ENCODE data around the gene IREB2.

GRCh38 chr15:78509726-78510312, 71.8 kb downstream of the IREB2 start:
- TF ChIP-seq CTCF (IDR thresholded peaks at IDR 0.05) (no peak), POLR2A (IDR thresholded peaks at IDR 0.05) (no peak)
